GM12878 (cell line): ENCODE data around the gene RNF11.

ENCODE experiments used
- CHD1 ChIP-seq: IDR thresholded peaks from 2 replicates; pipeline ENCODE4 v1.6.1; 2012; ENCODE audit warnings: low read depth, low read length, improper control_type of control experiment
- CHD2 ChIP-seq: IDR thresholded peaks from 2 replicates; pipeline ENCODE4 v1.6.1; 2011; ENCODE audit warnings: low read depth, low read length, improper control_type of control experiment, borderline replicate concordance
- MXI1 ChIP-seq: fragments of 150-350 bp; IDR thresholded peaks from 2 replicates; pipeline ENCODE4 v1.6.1; 2011; ENCODE audit warnings: low read depth, mild to moderate bottlenecking, inconsistent platforms, low read length, improper control_type of control experiment
- PAX8 ChIP-seq: fragments of 450-650 bp; IDR thresholded peaks from 2 replicates; pipeline ENCODE4 v1.6.1; 2017; ENCODE audit warnings: mild to moderate bottlenecking, moderate library complexity

- TF ChIP-seq CHD2 (no peak), PAX8 (no peak), MXI1 (no peak), CHD1 (no peak)
Observed at GRCh38 chr1:51263147-51263877, 27.2 kb downstream of the RNF11 start.
